Measurements from ENCODE around the gene NFATC2.

Gene NFATC2

GRCh38 chr20:51491393-51491792 lies 51.1 kb downstream of the NFATC2 start:
- peak; percentile 61 for DNase-seq (ENCODE audit: low spot score)
- no peak overlapping the region for H3K27ac ChIP-seq (ENCODE audit: poor library complexity, severe bottlenecking)
- no peak overlapping the region for H3K4me3 ChIP-seq (ENCODE audit: severe bottlenecking)
- H3K4me1 ChIP-seq (ENCODE audit: insufficient read depth, poor library complexity, severe bottlenecking) = peaks cover 14% of the 10 kb centered on the region
- no peaks in the 10 kb centered on the region for H3K9me3 ChIP-seq (ENCODE audit: severe bottlenecking)
- no peak for ATAC-seq (ENCODE audit: low read depth)
- no peaks in the 10 kb centered on the region for H3K27me3 ChIP-seq (ENCODE audit: insufficient read depth, poor library complexity, severe bottlenecking)
- TF ChIP-seq, protein P1, sequence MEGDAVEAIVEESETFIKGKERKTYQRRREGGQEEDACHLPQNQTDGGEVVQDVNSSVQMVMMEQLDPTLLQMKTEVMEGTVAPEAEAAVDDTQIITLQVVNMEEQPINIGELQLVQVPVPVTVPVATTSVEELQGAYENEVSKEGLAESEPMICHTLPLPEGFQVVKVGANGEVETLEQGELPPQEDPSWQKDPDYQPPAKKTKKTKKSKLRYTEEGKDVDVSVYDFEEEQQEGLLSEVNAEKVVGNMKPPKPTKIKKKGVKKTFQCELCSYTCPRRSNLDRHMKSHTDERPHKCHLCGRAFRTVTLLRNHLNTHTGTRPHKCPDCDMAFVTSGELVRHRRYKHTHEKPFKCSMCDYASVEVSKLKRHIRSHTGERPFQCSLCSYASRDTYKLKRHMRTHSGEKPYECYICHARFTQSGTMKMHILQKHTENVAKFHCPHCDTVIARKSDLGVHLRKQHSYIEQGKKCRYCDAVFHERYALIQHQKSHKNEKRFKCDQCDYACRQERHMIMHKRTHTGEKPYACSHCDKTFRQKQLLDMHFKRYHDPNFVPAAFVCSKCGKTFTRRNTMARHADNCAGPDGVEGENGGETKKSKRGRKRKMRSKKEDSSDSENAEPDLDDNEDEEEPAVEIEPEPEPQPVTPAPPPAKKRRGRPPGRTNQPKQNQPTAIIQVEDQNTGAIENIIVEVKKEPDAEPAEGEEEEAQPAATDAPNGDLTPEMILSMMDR (IDR thresholded peaks at IDR 0.05; ENCODE audit: poor library complexity, severe bottlenecking) = no peak
- H3K36me3 ChIP-seq (ENCODE audit: low read depth) = no peaks in the 10 kb centered on the region

DNA sequence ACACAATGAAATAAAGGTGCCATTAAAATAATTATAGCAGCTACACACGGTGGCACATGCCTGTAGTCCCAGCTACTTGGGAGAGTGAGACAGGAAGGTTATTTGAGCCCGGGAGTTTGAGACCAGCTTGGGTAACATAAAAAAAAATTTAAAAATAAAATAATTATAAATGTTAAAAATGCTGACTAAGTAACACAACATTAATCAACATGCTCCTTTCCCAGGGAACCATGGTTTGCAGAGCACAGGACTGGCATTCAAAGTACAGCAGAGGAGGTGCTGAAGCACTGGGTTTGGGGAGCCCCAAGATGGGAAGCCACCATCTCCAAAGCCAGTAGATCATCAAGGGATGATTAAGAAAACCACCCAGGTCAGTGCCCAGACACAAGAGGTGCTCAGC lies 51.9 kb downstream of the NFATC2 start:
- Histone ChIP-seq H3K9me3 (ENCODE audit: severe bottlenecking) (no peaks in the 10 kb centered on the region), H3K27ac (ENCODE audit: poor library complexity, severe bottlenecking) (no peak overlapping the region), H3K4me1 (ENCODE audit: insufficient read depth, poor library complexity, severe bottlenecking) (peaks cover 14% of the 10 kb centered on the region), H3K36me3 (ENCODE audit: low read depth) (no peaks in the 10 kb centered on the region), H3K27me3 (ENCODE audit: insufficient read depth, poor library complexity, severe bottlenecking) (no peaks in the 10 kb centered on the region), H3K4me3 (ENCODE audit: severe bottlenecking) (no peak overlapping the region)
- no peak for ATAC-seq (ENCODE audit: low read depth)
- DNase-seq (ENCODE audit: low spot score) = peak; percentile 29
- TF ChIP-seq, protein P1 (IDR thresholded peaks at IDR 0.05; ENCODE audit: poor library complexity, severe bottlenecking) = no peak

- peak; percentile 20 for DNase-seq (ENCODE audit: low spot score)
- TF ChIP-seq, protein P1 (IDR thresholded peaks at IDR 0.05; ENCODE audit: poor library complexity, severe bottlenecking) = no peak
- Histone ChIP-seq H3K36me3 (ENCODE audit: low read depth) (no peaks in the 10 kb centered on the region), H3K27ac (ENCODE audit: poor library complexity, severe bottlenecking) (no peak overlapping the region), H3K27me3 (ENCODE audit: insufficient read depth, poor library complexity, severe bottlenecking) (no peaks in the 10 kb centered on the region), H3K4me1 (ENCODE audit: insufficient read depth, poor library complexity, severe bottlenecking) (peaks cover 14% of the 10 kb centered on the region), H3K4me3 (ENCODE audit: severe bottlenecking) (no peak overlapping the region), H3K9me3 (ENCODE audit: severe bottlenecking) (no peaks in the 10 kb centered on the region)
- no peak for ATAC-seq (ENCODE audit: low read depth)
These were observed 52.9 kb downstream of the NFATC2 start for GRCh38 chr20:51489611-51490010.

DNA sequence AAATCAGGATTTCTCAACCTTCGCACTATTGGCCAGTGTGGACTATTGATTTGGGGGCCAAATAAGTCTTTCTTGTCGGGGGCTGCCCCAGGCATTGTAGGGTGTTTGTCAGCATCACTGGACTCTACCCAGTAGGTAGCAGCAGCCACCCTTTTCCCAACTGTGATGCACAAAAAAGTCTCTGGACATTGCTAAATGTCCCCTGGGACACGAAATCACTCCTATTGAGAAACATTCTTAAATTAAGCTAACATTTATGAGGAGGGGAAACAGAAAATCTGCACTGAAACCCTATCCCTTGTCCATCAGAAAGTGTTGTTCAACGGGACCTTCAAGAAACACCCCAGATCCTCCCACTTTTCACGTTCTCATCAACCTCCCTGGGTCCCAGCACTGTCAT lies 54.2 kb downstream of the NFATC2 start:
- H3K4me3 ChIP-seq (ENCODE audit: severe bottlenecking) = no peak overlapping the region
- no peak for ATAC-seq (ENCODE audit: low read depth)
- peak; percentile 35 for DNase-seq (ENCODE audit: low spot score)

More for the DNA sequence above, 54.2 kb downstream of the NFATC2 start:
- Histone ChIP-seq H3K27ac (ENCODE audit: poor library complexity, severe bottlenecking) (peak overlapping the region; percentile 62), H3K36me3 (ENCODE audit: low read depth) (no peaks in the 10 kb centered on the region), H3K9me3 (ENCODE audit: severe bottlenecking) (no peaks in the 10 kb centered on the region), H3K27me3 (ENCODE audit: insufficient read depth, poor library complexity, severe bottlenecking) (no peaks in the 10 kb centered on the region), H3K4me1 (ENCODE audit: insufficient read depth, poor library complexity, severe bottlenecking) (peaks cover 14% of the 10 kb centered on the region)
- TF ChIP-seq, protein P1 (IDR thresholded peaks at IDR 0.05; ENCODE audit: poor library complexity, severe bottlenecking) = no peak

Data from RWPE2 (cell line).